KMS-11 (cell line): ENCODE data around the gene C1orf105.

Experiments used
- H2AFZ ChIP-seq: fragments of 200-600 bp; sonication (generic); 2 replicates; pipeline ENCODE4 v1.6.1; 2016; ENCODE audit warnings: antibody characterized with exemption, mixed run types, low read depth
- H3K27ac ChIP-seq: fragments of 200-600 bp; sonication (generic); 2 replicates; pipeline ENCODE4 v1.6.1; 2016; ENCODE audit warnings: mild to moderate bottlenecking, mixed run types
- H3K27me3 ChIP-seq: fragments of 200-600 bp; sonication (generic); 2 replicates; pipeline ENCODE4 v1.6.1; 2017; ENCODE audit warnings: mild to moderate bottlenecking, low read depth, mixed run types, moderate library complexity; ENCODE audit not compliant: insufficient read depth
- H3K36me3 ChIP-seq: fragments of 200-600 bp; sonication (generic); 2 replicates; pipeline ENCODE4 v1.6.1; 2017; ENCODE audit warnings: mild to moderate bottlenecking, mixed run types; ENCODE audit not compliant: insufficient read depth
- H3K4me1 ChIP-seq: fragments of 200-600 bp; sonication (generic); 2 replicates; pipeline ENCODE4 v1.6.1; 2016; ENCODE audit warnings: mild to moderate bottlenecking, low read depth, mixed run types; ENCODE audit not compliant: poor library complexity, severe bottlenecking
- H3K4me2 ChIP-seq: fragments of 200-600 bp; sonication (generic); 2 replicates; pipeline ENCODE4 v1.7.0; 2016; ENCODE audit warnings: mild to moderate bottlenecking, mixed run types
- H3K4me3 ChIP-seq: fragments of 200-600 bp; sonication (generic); IDR thresholded peaks from 2 replicates; pipeline ENCODE4 v1.6.1; 2017; ENCODE audit warnings: low read depth, low read length, mixed read lengths; ENCODE audit not compliant: insufficient read depth
- H3K79me2 ChIP-seq: fragments of 200-600 bp; sonication (generic); 2 replicates; pipeline ENCODE4 v1.6.1; 2016; ENCODE audit warnings: low read depth, mixed run types; ENCODE audit not compliant: insufficient read depth
- H3K9ac ChIP-seq: fragments of 200-600 bp; sonication (generic); 2 replicates; pipeline ENCODE4 v1.6.1; 2016; ENCODE audit warnings: mild to moderate bottlenecking, mixed run types
- H4K20me1 ChIP-seq: fragments of 200-600 bp; sonication (generic); 2 replicates; pipeline ENCODE4 v1.6.1; 2016; ENCODE audit warnings: mild to moderate bottlenecking, mixed run types; ENCODE audit not compliant: insufficient read depth
- CTCF ChIP-seq: fragments of 200-600 bp; sonication (generic); conservative IDR thresholded peaks from 2 replicates; pipeline ENCODE4 v1.6.1; 2017; ENCODE audit warnings: low read depth, mild to moderate bottlenecking, antibody characterized with exemption, low read length, moderate library complexity, mixed read lengths

Gene C1orf105

GRCh38 chr1:172473302-172473701, 52.8 kb downstream of the C1orf105 start:
- H3K4me1 ChIP-seq, result no peaks in the 10 kb centered on the region
- H3K79me2 ChIP-seq, result no peaks in the 10 kb centered on the region
- no peaks in the 10 kb centered on the region for H4K20me1 ChIP-seq
- H3K27me3 ChIP-seq, result no peaks in the 10 kb centered on the region
- TF ChIP-seq CTCF, result no peak
- H3K4me2 ChIP-seq, result no peak overlapping the region
- no peak overlapping the region for H3K4me3 ChIP-seq
- no peak overlapping the region for H3K27ac ChIP-seq
- no peak overlapping the region for H2AFZ ChIP-seq
- H3K36me3 ChIP-seq, result no peaks in the 10 kb centered on the region
- no peak overlapping the region for H3K9ac ChIP-seq

- no peaks in the 10 kb centered on the region for H3K4me1 ChIP-seq
- no peak overlapping the region for H3K27ac ChIP-seq
- no peak overlapping the region for H3K4me2 ChIP-seq
- no peaks in the 10 kb centered on the region for H4K20me1 ChIP-seq
- H3K9ac ChIP-seq, result no peak overlapping the region
- H3K36me3 ChIP-seq, result no peaks in the 10 kb centered on the region
- no peak for TF ChIP-seq CTCF
- H3K79me2 ChIP-seq, result no peaks in the 10 kb centered on the region
- no peak overlapping the region for H3K4me3 ChIP-seq
- H2AFZ ChIP-seq, result no peak overlapping the region
- H3K27me3 ChIP-seq, result no peaks in the 10 kb centered on the region
Observed at GRCh38 chr1:172473842-172474241, 53.4 kb downstream of the C1orf105 start.

GRCh38 chr1:172476218-172476811, 55.8 kb downstream of the C1orf105 start:
- Histone ChIP-seq H3K4me3 (no peak overlapping the region), H3K36me3 (no peaks in the 10 kb centered on the region), H3K4me2 (no peak overlapping the region), H3K79me2 (no peaks in the 10 kb centered on the region), H2AFZ (no peak overlapping the region), H3K27me3 (no peaks in the 10 kb centered on the region), H3K4me1 (no peaks in the 10 kb centered on the region), H4K20me1 (no peaks in the 10 kb centered on the region), H3K27ac (no peak overlapping the region), H3K9ac (no peak overlapping the region)
- no peak for TF ChIP-seq CTCF

- no peak overlapping the region for H3K9ac ChIP-seq
- H3K79me2 ChIP-seq, result no peaks in the 10 kb centered on the region
- no peak overlapping the region for H3K4me3 ChIP-seq
- H3K27me3 ChIP-seq, result no peaks in the 10 kb centered on the region
- no peak for TF ChIP-seq CTCF
- no peak overlapping the region for H2AFZ ChIP-seq
- no peaks in the 10 kb centered on the region for H3K36me3 ChIP-seq
- no peaks in the 10 kb centered on the region for H4K20me1 ChIP-seq
- H3K4me1 ChIP-seq, result no peaks in the 10 kb centered on the region
- no peak overlapping the region for H3K27ac ChIP-seq
- no peak overlapping the region for H3K4me2 ChIP-seq
Observed at GRCh38 chr1:172477216-172477615, 56.7 kb downstream of the C1orf105 start.

GRCh38 chr1:172477741-172478140, 57.3 kb downstream of the C1orf105 start:
- H3K4me2 ChIP-seq, result no peak overlapping the region
- no peaks in the 10 kb centered on the region for H3K27me3 ChIP-seq
- H3K4me1 ChIP-seq, result no peaks in the 10 kb centered on the region
- H3K4me3 ChIP-seq, result no peak overlapping the region
- H3K36me3 ChIP-seq, result no peaks in the 10 kb centered on the region
- no peaks in the 10 kb centered on the region for H4K20me1 ChIP-seq
- H3K79me2 ChIP-seq, result no peaks in the 10 kb centered on the region
- H3K27ac ChIP-seq, result no peak overlapping the region
- no peak overlapping the region for H2AFZ ChIP-seq
- TF ChIP-seq CTCF, result no peak
- no peak overlapping the region for H3K9ac ChIP-seq
